Endothelial cell of umbilical vein (primary cell): ENCODE measurements around the gene WDPCP. TPM values are rescaled to one million over a fixed set of nuclear protein-coding genes. Genes with fewer than 3 reads are reported as not detected.

Source experiments
- BruUV-seq: library from RNA; stranded (reverse); fragments of 400-500 nt; replicated peaks from 2 replicates; lab custom pipeline; 2021; lab: Mats Ljungman, UMichigan
- CTCF ChIA-PET: fragments of 300-600, 350-600 bp; sonication (Branson Sonifier 250); formaldehyde crosslinking; loops from one replicate; lab custom pipeline; 2021; ENCODE audit warnings: antibody characterized with exemption, inconsistent platforms; lab: Charles Lee
- POLR2A ChIA-PET: fragments of 300-600, 350-600 bp; sonication (Branson Sonifier 250); formaldehyde crosslinking; loops from one replicate; lab custom pipeline; 2021; ENCODE audit warnings: antibody characterized with exemption, inconsistent platforms; lab: Charles Lee
- DNase-seq: peaks from one replicate; pipeline ENCODE4 v3.0.0-alpha.2; 2011; ENCODE audit warnings: low read depth, low spot score
- FAIRE-seq: peaks from 2 replicates; lab custom pipeline; 2011; peaks lifted over from hg19 to GRCh38; lab: Jason Lieb, UNC
- H2AFZ ChIP-seq: 2 replicates; pipeline ENCODE4 v1.6.0; 2012; ENCODE audit warnings: low read depth, low read length, control low read depth, inconsistent platforms
- H3K27ac ChIP-seq: 2 replicates; pipeline ENCODE4 v1.5.1; 2011; ENCODE audit warnings: low read depth, mild to moderate bottlenecking, control low read depth, low read length, moderate library complexity; ENCODE audit not compliant: insufficient read depth
- H3K27me3 ChIP-seq, 2 experiments: 2 replicates each; pipeline versions ENCODE4 v1.6.0 to v1.6.1; 2011; ENCODE audit warnings: low read length in 2 of 2, mixed read lengths in 1 of 2; ENCODE audit not compliant: control insufficient read depth in 2 of 2, insufficient read depth in 2 of 2
- H3K36me3 ChIP-seq, 2 experiments: 2 replicates in 1 of 2; 3 replicates in 1 of 2; pipeline ENCODE4 v1.5.1; 2011; ENCODE audit warnings: low read length in 2 of 2, mild to moderate bottlenecking in 1 of 2, moderate library complexity in 1 of 2; ENCODE audit not compliant: control insufficient read depth in 2 of 2, insufficient read depth in 2 of 2; ENCODE audit errors: extremely low read depth in 1 of 2
- H3K4me1 ChIP-seq: 3 replicates; pipeline ENCODE4 v1.5.1; 2011; ENCODE audit warnings: mild to moderate bottlenecking, low read length; ENCODE audit not compliant: control insufficient read depth, insufficient read depth; ENCODE audit errors: extremely low read depth
- H3K4me2 ChIP-seq: 2 replicates; pipeline ENCODE4 v1.6.1; 2011; ENCODE audit warnings: low read length, control low read depth, mixed read lengths; ENCODE audit not compliant: insufficient read depth
- H3K4me3 ChIP-seq, 3 experiments: fragments of 200-600 bp in 1 of 3; sonication (generic), shearing (Covaris generic) in 1 of 3; replicated peaks in 1 of 3; 2 replicates each; pipeline ENCODE4 v1.5.1; 2011 to 2016; ENCODE audit warnings: control low read depth in 3 of 3, low read length in 3 of 3, mild to moderate bottlenecking in 2 of 3, inconsistent platforms in 1 of 3, low read depth in 1 of 3, moderate library complexity in 1 of 3; ENCODE audit not compliant: insufficient read depth in 1 of 3
- H3K79me2 ChIP-seq: 2 replicates; pipeline ENCODE4 v1.6.0; 2012; ENCODE audit warnings: low read length, inconsistent platforms; ENCODE audit not compliant: control insufficient read depth, insufficient read depth
- H3K9ac ChIP-seq: replicated peaks from 2 replicates; pipeline ENCODE3; 2011; ENCODE audit warnings: low read length, control low read depth; ENCODE audit not compliant: insufficient read depth; ENCODE audit errors: extremely low read depth
- H3K9me1 ChIP-seq: replicated peaks from 3 replicates; pipeline ENCODE4 v1.6.0; 2011; ENCODE audit warnings: mild to moderate bottlenecking, low read length; ENCODE audit not compliant: control insufficient read depth, insufficient read depth; ENCODE audit errors: extremely low read depth
- H3K9me3 ChIP-seq: replicated peaks from 2 replicates; pipeline ENCODE4 v1.5.1; 2012; ENCODE audit warnings: low read length, inconsistent platforms; ENCODE audit not compliant: control insufficient read depth, insufficient read depth
- H4K20me1 ChIP-seq: replicated peaks from 2 replicates; pipeline ENCODE3; 2011; ENCODE audit warnings: mild to moderate bottlenecking, low read length; ENCODE audit not compliant: control insufficient read depth, insufficient read depth; ENCODE audit errors: extremely low read depth
- CTCF ChIP-seq, 2 donors: IDR thresholded peaks; 1 replicate in 1 of 2; 2 replicates in 1 of 2; pipeline ENCODE4 v1.5.1; 2011; ENCODE audit warnings: low read length in 2 of 2, mild to moderate bottlenecking in 2 of 2, moderate library complexity in 2 of 2, control low read depth in 1 of 2, inconsistent platforms in 1 of 2, low read depth in 1 of 2; ENCODE audit not compliant: insufficient read depth in 1 of 2; ENCODE audit errors: extremely low read depth in 1 of 2
- EZH2 ChIP-seq: IDR thresholded peaks from 2 replicates; pipeline ENCODE4 v1.6.1; 2012; ENCODE audit warnings: borderline replicate concordance, low read depth, mild to moderate bottlenecking, moderate library complexity, low read length, inconsistent platforms; ENCODE audit not compliant: severe bottlenecking
- FOS ChIP-seq: IDR thresholded peaks from 2 replicates; pipeline ENCODE4 v1.6.1; 2011; ENCODE audit warnings: mild to moderate bottlenecking, low read length, moderate library complexity, borderline replicate concordance; ENCODE audit not compliant: insufficient read depth
- GATA2 ChIP-seq: IDR thresholded peaks from 2 replicates; pipeline ENCODE4 v1.7.0; 2011; ENCODE audit warnings: low read depth, mild to moderate bottlenecking, moderate library complexity, mixed read lengths, low read length; ENCODE audit not compliant: insufficient read length, insufficient read depth
- JUN ChIP-seq: IDR thresholded peaks from 2 replicates; pipeline ENCODE4 v1.6.1; 2011; ENCODE audit warnings: borderline replicate concordance, low read depth; ENCODE audit not compliant: insufficient read length, insufficient read depth
- MAX ChIP-seq: IDR thresholded peaks from 2 replicates; pipeline ENCODE4 v1.6.1; 2011; ENCODE audit not compliant: insufficient read depth, insufficient read length
- MYC ChIP-seq: IDR thresholded peaks from one replicate; pipeline ENCODE4 v1.6.1; 2011; ENCODE audit warnings: mild to moderate bottlenecking, low read depth, low read length
- POLR2A ChIP-seq: IDR thresholded peaks from 2 replicates; pipeline ENCODE4 v1.6.1; 2012; ENCODE audit warnings: low read depth, mild to moderate bottlenecking, control low read depth, low read length
- POLR2AphosphoS5 ChIP-seq: IDR thresholded peaks from 2 replicates; pipeline ENCODE4 v1.6.1; 2012; ENCODE audit warnings: low read depth, mild to moderate bottlenecking, control low read depth, low read length, moderate library complexity; ENCODE audit not compliant: insufficient read depth
- dilution Hi-C: fragments of 300-500 bp; cut with MboI; formaldehyde crosslinking; loops from one replicate; pipeline ENCODE4 v1.15.0; 2019; ENCODE audit warnings: low sequenced_read_pairs; ENCODE audit not compliant: extremely low pct_ligation_motif_present
- intact Hi-C: fragments of 100-400 bp; cut with micrococcal nuclease; formaldehyde crosslinking; loops from one replicate; pipeline ENCODE4 v1.10.0; 2022
- polyA plus RNA-seq, 4 experiments: library from polyadenylated mRNA; depleted of rRNA in 3 of 4; stranded (reverse) in 3 of 4; unstranded in 1 of 4; fragments of >200 nt; gene quantifications; 2 replicates each; pipeline versions ENCODE4 v1.2.1 to v1.2.3, GENCODE V29; 2011 to 2012; ENCODE audit warnings: missing spikeins in 1 of 4
- total RNA-seq: library from RNA; stranded (reverse); gene quantifications from 2 replicates; pipeline ENCODE4 v1.2.3, GENCODE V29; 2021

WDPCP gene
- total and polyA plus RNA-seq, 2 donors (not counting 3 experiments of a cell fraction or from before 2014, with no cell fraction given), result 4.0 to 8.8 TPM

GRCh38 chr2:63093502-63093901 is 494.8 kb downstream of the WDPCP start:
- dilution Hi-C loops (no loop called here), intact Hi-C loops (no loop called here)
- TF ChIP-seq EZH2 (no peak), GATA2 (no peak), POLR2A (no peak), JUN (no peak), MAX (no peak), MYC (no peak), FOS (no peak), CTCF (IDR thresholded peaks at IDR 0.05; ENCODE audit: extremely low read depth in 1 of 2, insufficient read depth in 1 of 2, low read depth in 1 of 2, low read length in 2 of 2) (no peak), POLR2AphosphoS5 (no peak)
- Histone ChIP-seq H4K20me1 (no peaks in the 10 kb centered on the region), H3K9me1 (no peaks in the 10 kb centered on the region), H3K4me2 (no peak overlapping the region), H2AFZ (no peak overlapping the region), H3K27ac (no peak overlapping the region), H3K79me2 (no peaks in the 10 kb centered on the region), H3K36me3 (no peaks in the 10 kb centered on the region), H3K4me1 (no peaks in the 10 kb centered on the region), H3K27me3 (peaks cover 0 to 7% of the 10 kb centered on the region in 2 experiments), H3K4me3 (no peak overlapping the region), H3K9me3 (no peaks in the 10 kb centered on the region), H3K9ac (no peak overlapping the region)
- no peak for DNase-seq
- no peak for FAIRE-seq
- ChIA-PET CTCF (interaction anchor here (1.3 kb wide), 1 partner anchor 177 kb away, joined by 3 read pairs; no protein-coding TSS in a partner anchor), POLR2A (no interaction called here)
- BruUV-seq, result no TSS peak
